Spleen (tissue), 11 donors: ENCODE measurements around the gene C22orf39. TPM values are rescaled to one million over a fixed set of nuclear protein-coding genes. Genes with fewer than 3 reads are reported as not detected.

ENCODE experiments used
- DNase-seq: peaks from one replicate; pipeline ENCODE4 v3.0.0-alpha.2; 2020
- H3K27ac ChIP-seq, 8 donors: fragments of 200-600 bp; sonication (generic) in 7 of 8; 1 replicate in 4 of 8; 2 replicates in 4 of 8; pipeline versions ENCODE4 v1.5.0 to v1.8.0; 2016 to 2021; ENCODE audit warnings: inconsistent platforms in 4 of 8, mild to moderate bottlenecking in 4 of 8, moderate library complexity in 1 of 8
- H3K27me3 ChIP-seq, 7 donors: fragments of 200-600 bp; sonication (generic) in 6 of 7; replicated peaks in 1 of 7; 1 replicate in 4 of 7; 2 replicates in 3 of 7; pipeline versions ENCODE4 v1.5.0 to v1.8.0; 2016 to 2021; ENCODE audit warnings: inconsistent platforms in 3 of 7, mild to moderate bottlenecking in 1 of 7
- H3K36me3 ChIP-seq, 6 donors: fragments of 200-600 bp; sonication (generic) in 5 of 6; 1 replicate in 4 of 6; 2 replicates in 2 of 6; pipeline versions ENCODE4 v1.5.0 to v1.8.0; 2016 to 2021; ENCODE audit warnings: inconsistent platforms in 2 of 6
- H3K4me1 ChIP-seq, 6 donors: fragments of 200-600 bp; sonication (generic) in 5 of 6; 1 replicate in 3 of 6; 2 replicates in 3 of 6; pipeline versions ENCODE4 v1.5.0 to v1.8.0; 2016 to 2021; ENCODE audit warnings: inconsistent platforms in 3 of 6
- H3K4me3 ChIP-seq, 8 donors: fragments of 200-600 bp; sonication (generic) in 7 of 8; 1 replicate in 4 of 8; 2 replicates in 4 of 8; pipeline versions ENCODE4 v1.5.0 to v1.8.0; 2016 to 2021; ENCODE audit warnings: inconsistent platforms in 4 of 8, mild to moderate bottlenecking in 4 of 8, moderate library complexity in 2 of 8
- H3K9me3 ChIP-seq, 8 donors: fragments of 200-600 bp; sonication (generic) in 7 of 8; 1 replicate in 4 of 8; 2 replicates in 4 of 8; pipeline versions ENCODE4 v1.5.0 to v1.8.0; 2016 to 2021; ENCODE audit warnings: inconsistent platforms in 4 of 8
- CTCF ChIP-seq, 11 experiments: fragments of 200-600 bp in 7 of 11; fragments of 450-650 bp in 4 of 11; sonication (generic) in 4 of 11; IDR thresholded peaks in 8 of 11; conservative IDR thresholded peaks in 3 of 11; 1 replicate in 7 of 11; 2 replicates in 4 of 11; pipeline versions ENCODE4 v1.4.0 to v1.8.0; 2016 to 2021; ENCODE audit warnings: antibody characterized with exemption in 11 of 11, inconsistent platforms in 4 of 11, mild to moderate bottlenecking in 1 of 11
- POLR2A ChIP-seq, 3 donors: fragments of 450-650 bp; IDR thresholded peaks; one replicate each; pipeline ENCODE4 v1.5.1; 2017; ENCODE audit warnings: antibody characterized with exemption in 3 of 3, mild to moderate bottlenecking in 1 of 3
- POLR2AphosphoS5 ChIP-seq, 3 donors: sonication (generic); formaldehyde crosslinking; IDR thresholded peaks; one replicate each; pipeline ENCODE4 v1.5.1; 2017; ENCODE audit warnings: antibody characterized with exemption in 3 of 3
- WGBS, 5 donors: extraction: QIAGEN DNeasy Blood & Tissue Kit in 3 of 5; methylation state at CpG; one replicate each; pipeline versions ENCODE4 v1.1.5 to v1.1.7; 2013 to 2018; 5-methylcytosine and 5-hydroxymethylcytosine counted together
- intact Hi-C: fragments of 100-400 bp; cut with DNase I; formaldehyde crosslinking; loops from one replicate; pipeline ENCODE4 v1.15.0; 2023; ENCODE audit warnings: low total_unique reads
- polyA plus RNA-seq, 3 donors: library from polyadenylated mRNA; stranded (reverse); fragments of 200-250 nt; gene quantifications; one replicate each; pipeline ENCODE4 v1.2.1, GENCODE V29; 2013
- total RNA-seq, 7 donors: library from RNA; depleted of rRNA in 3 of 7; stranded (reverse); fragments of >200 nt in 3 of 7; fragmentation: NEBNext Ultra II Directional in 4 of 7; extraction: Animal tissue kit (Norgen Biotek cat#: 25700) in 4 of 7; gene quantifications; one replicate each; pipeline versions ENCODE4 v1.1.0 to v1.2.1, GENCODE V29; 2016 to 2021
- donor health status: healthy with polysubstance abuse.
- donor health status: DM: no; HTN: no; CAD: no; lungs with moderate emphysema.
- donor health status: DM: no; HTN: no; CAD: no.
- donor health status: Bipolar disorder and iron deficiency.
- donor health status: healthy.
- donor health status: DM: no; HTN: no; CAD: no.
- donor health status: DM: yes; HTN: yes; CAD: no.

Gene C22orf39
- total and polyA plus RNA-seq, 10 donors, result 28.8 to 48.8 (median 37.6) TPM

GRCh38 chr22:19463491-19464469 is 16.3 kb upstream of the C22orf39 start:
- WGBS, 5 donors, result 74 to 86% (median 80%) methylated on average over 7 of the region's 7 CpGs
- TF ChIP-seq POLR2A (IDR thresholded peaks at IDR 0.05) (no peak), CTCF (IDR thresholded peaks at IDR 0.05 in 8 of 11, conservative IDR thresholded peaks at IDR 0.05 in 3 of 11) (no peak), POLR2AphosphoS5 (IDR thresholded peaks at IDR 0.05) (no peak)
- no peaks in the 10 kb centered on the region for H3K9me3 ChIP-seq
- peaks cover 8 to 100% (median 79%) of the 10 kb centered on the region in 6 donors for H3K36me3 ChIP-seq
- no peak overlapping the region for H3K27ac ChIP-seq
- DNase-seq, result no peak
- no peaks in the 10 kb centered on the region for H3K27me3 ChIP-seq
- intact Hi-C loops, result no loop called here
- no peak overlapping the region for H3K4me3 ChIP-seq
- H3K4me1 ChIP-seq, result no peaks in the 10 kb centered on the region

- Histone ChIP-seq H3K27me3 (no peaks in the 10 kb centered on the region), H3K9me3 (no peaks in the 10 kb centered on the region), H3K4me1 (no peaks in the 10 kb centered on the region), H3K27ac (no peak overlapping the region), H3K36me3 (peaks cover 8 to 100% (median 76%) of the 10 kb centered on the region in 6 donors), H3K4me3 (no peak overlapping the region)
- DNase-seq, result no peak
- intact Hi-C loops, result no loop called here
- 94 to 98% (median 96%) methylated on average over 1 of the region's 1 CpG for WGBS, 5 donors
- no peak for TF ChIP-seq POLR2AphosphoS5 (IDR thresholded peaks at IDR 0.05)
- no peak for TF ChIP-seq POLR2A (IDR thresholded peaks at IDR 0.05)
- TF ChIP-seq CTCF (IDR thresholded peaks at IDR 0.05 in 8 of 11, conservative IDR thresholded peaks at IDR 0.05 in 3 of 11), result no peak
These were observed 15.5 kb upstream of the C22orf39 start for GRCh38 chr22:19463008-19463407.

GRCh38 chr22:19461506-19461905 is 14.0 kb upstream of the C22orf39 start:
- DNase-seq, result no peak
- 86 to 95% (median 91%) methylated on average over 1 of the region's 1 CpG for WGBS, 5 donors
- peaks cover 5 to 100% (median 75%) of the 10 kb centered on the region in 6 donors for H3K36me3 ChIP-seq

More at GRCh38 chr22:19461506-19461905, 14.0 kb upstream of the C22orf39 start:
- intact Hi-C loops, result no loop called here
- Histone ChIP-seq H3K27ac (no peak overlapping the region), H3K9me3 (no peaks in the 10 kb centered on the region), H3K27me3 (no peaks in the 10 kb centered on the region), H3K4me3 (no peak overlapping the region), H3K4me1 (no peaks in the 10 kb centered on the region)
- TF ChIP-seq CTCF (IDR thresholded peaks at IDR 0.05 in 8 of 11, conservative IDR thresholded peaks at IDR 0.05 in 3 of 11) (no peak), POLR2A (IDR thresholded peaks at IDR 0.05) (no peak), POLR2AphosphoS5 (IDR thresholded peaks at IDR 0.05) (no peak)
